Glomerular visceral epithelial cell (primary cell): Measurements from ENCODE around the gene NDUFV1.
A peak's percentile ranks its signal among the peaks of the same experiment; 100 is the strongest.
"Not testable (repeated sequence)": the region's sequence is repeated elsewhere in the genome, so short reads cannot be mapped to it uniquely, and the experiment has no call there.

Experiments used
- DNase-seq: peaks from one replicate; pipeline ENCODE4 v3.0.0-alpha.2; 2016; ENCODE audit errors: extremely low spot score

The NDUFV1 gene

DNA sequence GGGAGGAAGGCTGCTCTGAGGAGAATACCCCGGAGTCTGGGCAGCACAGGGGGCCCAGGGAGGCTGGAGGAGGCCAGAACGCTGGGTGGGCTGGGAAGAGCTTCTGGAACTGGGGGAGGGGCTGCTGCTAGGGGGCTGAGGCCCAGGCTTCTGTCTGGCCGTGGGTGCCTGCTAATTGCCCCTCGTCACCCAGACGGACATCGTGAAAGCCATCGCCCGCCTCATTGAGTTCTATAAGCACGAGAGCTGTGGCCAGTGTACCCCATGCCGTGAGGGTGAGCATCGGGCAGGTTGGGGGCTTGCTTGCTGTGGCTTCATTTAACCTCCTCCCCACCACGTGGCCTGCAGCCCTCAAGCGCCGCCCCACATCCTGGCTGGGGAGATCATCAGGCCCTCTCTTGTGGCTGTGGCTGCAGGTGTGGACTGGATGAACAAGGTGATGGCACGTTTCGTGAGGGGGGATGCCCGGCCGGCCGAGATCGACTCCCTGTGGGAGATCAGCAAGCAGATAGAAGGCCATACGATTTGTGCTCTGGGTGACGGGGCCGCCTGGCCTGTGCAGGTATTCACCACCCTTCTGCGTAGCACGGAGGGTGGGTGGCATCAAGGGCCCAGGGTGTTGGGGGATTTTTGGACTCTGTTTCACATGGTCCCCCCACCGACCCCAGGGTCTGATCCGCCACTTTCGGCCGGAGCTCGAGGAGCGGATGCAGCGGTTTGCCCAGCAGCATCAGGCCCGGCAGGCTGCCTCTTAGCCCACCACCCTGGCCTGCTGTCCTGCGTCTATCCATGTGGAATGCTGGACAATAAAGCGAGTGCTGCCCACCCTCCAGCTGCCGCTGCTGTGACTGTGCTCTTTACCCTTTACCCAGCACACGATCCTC, 5.2 kb downstream of the NDUFV1 start:
- no peak for DNase-seq

DNA sequence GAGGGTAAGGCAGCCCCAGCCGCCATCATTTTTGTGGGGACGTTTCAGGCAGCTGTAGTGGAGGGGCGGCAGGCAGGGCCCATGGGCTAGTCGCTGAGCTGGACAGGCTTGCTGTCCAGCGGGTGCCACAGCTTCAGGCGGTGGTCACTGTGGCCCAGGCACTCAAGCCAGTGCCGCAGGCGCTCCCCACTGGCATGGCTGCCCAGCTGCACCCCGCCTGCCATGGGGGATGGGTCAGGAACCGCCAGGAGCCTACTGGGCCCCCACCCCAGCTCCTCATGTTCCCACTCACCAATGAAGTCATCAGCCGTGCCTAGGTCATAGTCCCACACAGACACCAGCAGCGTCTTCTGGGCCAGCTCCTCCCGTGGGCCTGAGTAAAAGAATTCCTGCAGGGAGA, 6.0 kb downstream of the NDUFV1 start:
- no peak for DNase-seq

DNA sequence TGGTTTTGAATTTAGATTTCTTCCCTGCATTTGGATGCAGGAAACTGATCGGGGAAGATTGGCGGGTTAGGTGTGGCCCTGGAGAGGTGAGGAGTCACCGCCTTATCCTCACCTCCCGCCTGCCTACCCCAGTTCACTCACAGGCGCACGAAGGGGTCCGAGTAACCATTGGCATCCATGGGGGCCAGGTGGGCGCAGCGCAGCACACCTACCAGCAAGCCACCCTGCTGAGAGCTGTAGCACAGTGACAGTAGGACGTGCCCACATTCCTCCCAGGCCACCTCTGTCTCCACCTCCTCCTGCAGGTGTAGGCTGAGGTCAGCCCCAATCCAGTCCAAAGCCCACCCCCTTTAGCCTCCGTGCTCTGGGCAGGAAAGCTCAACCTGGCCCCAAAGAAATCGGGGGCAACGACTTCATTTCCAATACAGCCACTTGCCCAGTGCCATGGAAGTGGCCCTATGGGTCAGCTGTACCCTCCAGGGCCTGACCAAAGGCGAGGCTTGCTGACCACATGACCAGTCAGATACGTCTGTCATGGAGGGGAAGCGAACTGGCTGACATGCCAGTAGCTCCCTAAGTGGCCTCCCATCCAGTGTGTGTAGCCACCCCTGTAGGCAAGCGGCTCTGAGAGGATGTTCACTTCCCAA, 6.7 kb downstream of the NDUFV1 start:
- DNase-seq, result no peak

GRCh38 chr11:67613960-67614715, 7.4 kb downstream of the NDUFV1 start:
- DNase-seq, result peak; percentile 41

GRCh38 chr11:67614730-67615714, 8.3 kb downstream of the NDUFV1 start:
- DNase-seq, result peak; percentile 45

GRCh38 chr11:67615728-67616430, 9.1 kb downstream of the NDUFV1 start:
- no peak for DNase-seq

GRCh38 chr11:67616431-67617242, 9.9 kb downstream of the NDUFV1 start:
- no peak for DNase-seq

- no peak for DNase-seq
Measured at GRCh38 chr11:67617243-67617953, 10.7 kb downstream of the NDUFV1 start.

- DNase-seq, result not testable (repeated sequence)
Measured at GRCh38 chr11:67618901-67619659, 12.3 kb downstream of the NDUFV1 start.

GRCh38 chr11:67619683-67620618, 13.2 kb downstream of the NDUFV1 start:
- not testable (repeated sequence) for DNase-seq

- DNase-seq, result not testable (repeated sequence)
Measured at GRCh38 chr11:67620621-67621020, 13.9 kb downstream of the NDUFV1 start.

DNA sequence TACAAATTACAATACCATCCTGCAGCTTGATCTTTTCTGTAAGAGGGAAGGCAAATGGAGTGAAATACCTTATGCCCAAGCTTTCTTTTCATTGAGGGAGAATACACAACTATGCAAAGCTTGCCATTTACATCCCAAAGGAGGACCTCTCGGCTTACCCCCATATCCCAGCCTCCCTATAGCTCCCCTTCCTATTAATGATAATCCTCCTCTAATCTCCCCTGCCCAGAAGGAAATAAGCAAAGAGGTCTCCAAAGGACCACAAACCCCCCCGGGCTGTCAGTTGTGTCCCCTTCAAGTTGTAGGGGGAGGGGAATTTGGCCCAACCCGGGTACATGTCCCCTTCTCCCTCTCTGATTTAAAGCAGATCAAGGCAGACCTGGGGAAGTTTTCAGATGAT, 15.2 kb downstream of the NDUFV1 start:
- DNase-seq, result not testable (repeated sequence)

GRCh38 chr11:67622905-67623304, 16.2 kb downstream of the NDUFV1 start:
- not testable (repeated sequence) for DNase-seq

DNA sequence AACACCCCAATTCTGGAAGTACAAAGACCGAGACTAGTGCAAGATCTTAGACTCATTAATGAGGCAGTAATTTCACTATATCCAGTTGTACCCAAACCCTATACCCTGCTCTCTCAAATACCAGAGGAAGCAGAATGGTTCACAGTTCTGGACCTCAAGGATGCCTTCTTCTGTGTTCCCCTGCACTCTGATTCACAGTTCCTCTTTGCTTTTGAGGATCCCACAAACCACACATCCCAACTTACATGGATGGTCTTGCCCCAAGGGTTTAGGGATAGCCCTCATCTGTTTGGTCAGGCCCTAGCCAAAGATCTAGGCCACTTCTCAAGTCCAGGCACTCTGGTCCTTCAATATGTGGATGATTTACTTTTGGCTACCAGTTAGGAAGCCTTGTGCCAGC, 17.1 kb downstream of the NDUFV1 start:
- DNase-seq, result not testable (repeated sequence)

- not testable (repeated sequence) for DNase-seq
Measured at GRCh38 chr11:67626131-67626833, 19.5 kb downstream of the NDUFV1 start.

DNA sequence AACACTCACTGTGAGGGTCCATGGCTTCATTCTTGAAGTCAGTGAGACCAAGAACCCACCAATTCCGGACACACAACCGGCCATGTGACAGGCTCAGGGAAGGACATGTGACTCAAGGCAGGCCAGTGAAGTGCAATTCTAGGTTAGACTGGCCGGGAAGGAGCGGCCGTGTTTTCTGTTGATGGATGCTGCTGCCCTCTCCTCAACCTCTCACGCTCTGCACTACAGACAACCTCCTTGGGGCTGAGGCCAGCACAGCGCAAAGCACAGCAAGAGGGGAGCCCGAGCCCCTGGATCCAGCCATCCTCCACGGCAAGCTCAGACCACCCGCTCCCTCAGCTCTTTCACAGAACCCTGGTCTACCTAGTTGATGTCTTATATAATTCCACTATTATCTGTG, 20.2 kb downstream of the NDUFV1 start:
- no peak for DNase-seq

- DNase-seq, result no peak
Measured at GRCh38 chr11:67627441-67627811, 20.7 kb downstream of the NDUFV1 start.
